DMS153 treated with DMSO at 0.1 percent for 48 hours (cell line): ENCODE results near the gene FBXO11.

Experiments
- DNase-seq: peaks from one replicate; lab custom pipeline; 2025; ENCODE audit not compliant: unreplicated experiment; lab: John Stamatoyannopoulos, UW

FBXO11 gene

GRCh38 chr2:47796090-47796697 lies 110.1 kb downstream of the FBXO11 start:
- DNase-seq = no peak

GRCh38 chr2:47785986-47786385 lies 120.3 kb downstream of the FBXO11 start:
- DNase-seq = no peak

DNA sequence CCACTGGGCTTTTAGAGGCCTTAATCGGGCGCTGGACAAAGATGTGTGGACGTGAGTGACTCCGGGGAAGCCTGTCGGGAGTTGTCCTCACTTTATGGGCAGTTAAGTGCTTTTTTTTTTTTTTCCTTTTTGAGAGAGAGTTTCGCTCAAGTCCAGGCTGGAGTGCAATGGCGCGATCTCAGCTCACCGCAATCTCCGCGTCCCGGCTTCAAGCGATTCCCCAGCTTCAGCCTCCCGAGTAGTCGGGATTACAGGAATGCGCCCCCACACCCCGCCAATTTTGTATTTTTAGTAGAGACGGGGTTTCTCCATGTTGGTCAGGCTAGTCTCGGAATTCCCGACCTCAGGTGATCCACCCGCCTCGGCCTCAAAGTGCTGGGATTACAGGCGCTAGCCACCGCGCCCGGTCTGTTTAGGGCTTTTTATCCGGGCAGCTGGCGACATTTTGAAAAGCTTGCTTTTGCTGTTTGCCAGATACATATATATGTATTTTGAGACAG lies 121.9 kb downstream of the FBXO11 start:
- DNase-seq = no peak

DNA sequence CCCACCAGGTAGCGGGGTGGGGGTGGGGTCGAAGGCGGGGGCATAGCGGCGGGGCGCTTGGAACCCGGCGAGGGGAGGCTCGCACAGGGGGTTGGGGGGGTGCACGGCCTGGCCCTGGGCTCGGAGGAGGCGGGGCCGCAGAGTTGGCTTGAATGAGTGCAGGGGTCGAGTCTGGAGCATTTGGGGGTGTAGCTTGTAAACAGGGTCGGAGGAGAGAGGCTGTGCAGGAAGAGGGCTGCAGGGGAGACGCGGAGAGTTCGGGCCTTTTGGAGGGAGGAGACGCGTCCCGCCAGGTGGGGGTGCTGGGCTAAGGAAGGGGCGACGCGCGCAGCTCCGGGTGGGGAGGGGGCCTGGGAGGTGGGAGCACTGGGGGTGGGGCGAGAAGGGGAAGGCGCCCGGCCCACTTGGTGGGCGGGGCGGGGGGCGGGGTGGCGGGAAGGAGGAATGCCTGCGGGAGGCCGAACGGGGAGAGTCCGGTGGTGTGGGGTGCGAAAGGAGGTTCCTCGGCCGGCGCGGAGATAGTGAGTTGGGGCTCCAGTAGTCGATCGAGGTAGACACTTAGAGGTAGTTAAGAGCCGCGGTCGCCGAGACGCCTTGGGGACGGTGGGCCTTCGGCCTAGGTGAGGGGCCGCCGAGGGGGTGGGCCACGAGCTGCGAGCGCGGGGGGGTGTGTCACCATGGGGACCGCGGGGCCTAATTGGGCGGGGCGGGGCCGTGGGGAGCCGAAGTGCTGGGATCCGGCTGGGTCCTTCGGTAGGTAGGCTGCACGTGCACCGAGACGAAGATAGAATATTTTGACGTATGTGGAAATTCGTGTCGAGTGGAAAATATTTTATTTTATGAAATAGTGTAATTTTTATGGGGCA lies 122.6 kb downstream of the FBXO11 start:
- DNase-seq = peak; percentile 40

DNA sequence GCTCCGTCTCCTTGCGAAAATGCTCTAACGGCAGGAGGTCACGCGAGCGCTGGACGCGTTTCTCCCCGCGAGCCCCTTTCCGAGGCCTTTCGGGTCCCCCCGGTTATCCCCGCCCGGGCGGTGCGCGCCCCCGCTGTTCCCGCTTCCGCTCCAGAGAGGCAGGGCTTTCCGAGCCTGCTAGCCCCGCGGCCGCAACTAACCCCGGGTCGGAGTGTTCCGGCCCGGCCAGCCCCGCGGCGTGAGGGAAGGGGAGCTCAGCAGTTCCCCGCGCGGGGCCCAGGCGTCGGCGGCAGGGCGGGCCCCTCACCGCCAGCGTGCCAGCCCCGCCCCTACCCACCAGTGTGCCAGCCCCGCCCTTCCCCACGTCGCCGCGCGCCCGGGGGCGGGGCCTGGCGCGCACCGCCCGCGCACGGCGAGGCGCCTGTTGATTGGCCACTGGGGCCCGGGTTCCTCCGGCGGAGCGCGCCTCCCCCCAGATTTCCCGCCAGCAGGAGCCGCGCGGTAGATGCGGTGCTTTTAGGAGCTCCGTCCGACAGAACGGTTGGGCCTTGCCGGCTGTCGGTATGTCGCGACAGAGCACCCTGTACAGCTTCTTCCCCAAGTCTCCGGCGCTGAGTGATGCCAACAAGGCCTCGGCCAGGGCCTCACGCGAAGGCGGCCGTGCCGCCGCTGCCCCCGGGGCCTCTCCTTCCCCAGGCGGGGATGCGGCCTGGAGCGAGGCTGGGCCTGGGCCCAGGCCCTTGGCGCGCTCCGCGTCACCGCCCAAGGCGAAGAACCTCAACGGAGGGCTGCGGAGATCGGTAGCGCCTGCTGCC lies 123.4 kb downstream of the FBXO11 start, which contains the start of gene MSH6:
Gene MSH6, plus strand, starts transcription at position 475 of the 815 bp plus-strand sequence. Its CDS starts 89 bp downstream, at position 564.
- DNase-seq = peak; percentile 66

GRCh38 chr2:47782381-47782670 lies 124.0 kb downstream of the FBXO11 start:
- peak; percentile 66 for DNase-seq

DNA sequence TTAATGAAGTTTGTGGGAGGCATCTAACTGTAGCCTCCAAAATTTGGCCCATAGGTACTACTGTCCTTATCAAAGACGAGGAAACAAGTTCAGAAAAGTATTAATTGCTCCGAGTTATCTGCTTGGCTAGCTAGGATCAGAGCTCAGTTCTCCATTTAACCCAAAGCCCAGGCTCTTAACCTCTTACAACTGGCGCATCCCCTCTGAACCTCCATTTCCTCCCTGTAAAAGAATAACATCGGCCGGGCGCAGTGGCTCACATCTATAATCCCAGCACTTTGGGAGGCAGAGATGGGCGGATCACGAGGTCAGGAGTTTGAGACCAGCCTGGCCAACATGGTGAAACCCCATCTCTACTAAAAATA lies 126.9 kb downstream of the FBXO11 start:
- no peak for DNase-seq

- DNase-seq = no peak
Observed at GRCh38 chr2:47778698-47779425, 127.4 kb downstream of the FBXO11 start.

GRCh38 chr2:47777277-47777937 lies 128.9 kb downstream of the FBXO11 start:
- DNase-seq = no peak

DNA sequence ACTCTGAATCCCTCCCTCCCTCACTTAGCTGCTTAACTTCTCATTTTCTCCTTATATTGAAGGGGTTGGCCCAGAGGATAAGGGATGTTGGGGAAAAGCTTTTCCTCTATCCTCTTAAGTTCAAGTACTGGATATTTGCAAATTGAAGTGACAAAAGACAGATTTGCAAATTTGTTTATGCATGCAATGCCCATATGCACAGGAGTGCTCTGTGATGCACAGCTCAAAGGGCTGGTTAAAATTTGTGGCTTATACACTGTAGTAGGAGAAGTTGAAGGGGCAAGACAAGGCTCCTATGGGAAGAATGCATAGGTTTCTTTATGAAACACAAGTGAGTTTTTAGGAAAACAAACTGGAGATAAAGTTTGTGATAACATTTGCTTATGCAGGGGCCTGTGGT lies 131.7 kb downstream of the FBXO11 start:
- DNase-seq = no peak

DNA sequence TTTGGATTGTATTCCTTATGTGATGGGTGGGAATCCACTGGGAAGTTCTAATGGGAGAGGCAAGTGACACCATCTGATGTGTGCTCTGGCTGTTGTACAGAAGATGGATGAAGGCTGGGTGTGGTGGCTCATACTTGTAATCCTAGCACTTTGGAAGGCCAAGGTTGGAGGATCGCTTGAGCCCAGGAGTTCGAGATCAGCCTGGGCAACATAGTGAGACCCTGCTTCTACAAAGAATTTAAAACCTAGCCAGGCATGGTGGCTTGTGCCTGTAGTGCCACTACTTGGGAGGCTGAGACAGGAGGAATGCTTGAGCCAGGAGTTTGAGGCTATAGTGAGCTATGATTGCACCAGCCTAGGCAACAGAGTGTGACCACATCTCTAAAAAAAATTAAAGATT lies 134.0 kb downstream of the FBXO11 start:
- no peak for DNase-seq

DNA sequence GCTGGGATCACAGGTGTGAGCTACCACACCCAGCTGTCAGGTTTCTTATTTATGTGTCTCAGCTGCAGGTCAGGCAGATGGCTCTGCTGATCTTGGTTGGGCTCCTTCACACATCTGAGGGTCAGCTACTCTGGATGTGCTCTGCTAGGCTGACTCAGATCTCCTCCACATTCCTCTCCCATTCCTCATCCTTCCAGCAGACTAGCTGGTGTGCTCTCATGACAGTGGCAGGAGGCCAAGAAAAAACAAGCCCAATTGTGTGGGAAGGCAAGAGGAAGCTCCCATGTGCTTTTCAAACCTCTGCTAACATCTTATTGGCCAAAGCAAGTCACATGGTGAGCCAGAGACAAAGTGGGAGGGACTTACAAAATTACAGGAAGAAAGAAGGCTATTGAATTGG lies 135.1 kb downstream of the FBXO11 start:
- DNase-seq = no peak

GRCh38 chr2:47769318-47769717 lies 137.0 kb downstream of the FBXO11 start:
- no peak for DNase-seq

DNA sequence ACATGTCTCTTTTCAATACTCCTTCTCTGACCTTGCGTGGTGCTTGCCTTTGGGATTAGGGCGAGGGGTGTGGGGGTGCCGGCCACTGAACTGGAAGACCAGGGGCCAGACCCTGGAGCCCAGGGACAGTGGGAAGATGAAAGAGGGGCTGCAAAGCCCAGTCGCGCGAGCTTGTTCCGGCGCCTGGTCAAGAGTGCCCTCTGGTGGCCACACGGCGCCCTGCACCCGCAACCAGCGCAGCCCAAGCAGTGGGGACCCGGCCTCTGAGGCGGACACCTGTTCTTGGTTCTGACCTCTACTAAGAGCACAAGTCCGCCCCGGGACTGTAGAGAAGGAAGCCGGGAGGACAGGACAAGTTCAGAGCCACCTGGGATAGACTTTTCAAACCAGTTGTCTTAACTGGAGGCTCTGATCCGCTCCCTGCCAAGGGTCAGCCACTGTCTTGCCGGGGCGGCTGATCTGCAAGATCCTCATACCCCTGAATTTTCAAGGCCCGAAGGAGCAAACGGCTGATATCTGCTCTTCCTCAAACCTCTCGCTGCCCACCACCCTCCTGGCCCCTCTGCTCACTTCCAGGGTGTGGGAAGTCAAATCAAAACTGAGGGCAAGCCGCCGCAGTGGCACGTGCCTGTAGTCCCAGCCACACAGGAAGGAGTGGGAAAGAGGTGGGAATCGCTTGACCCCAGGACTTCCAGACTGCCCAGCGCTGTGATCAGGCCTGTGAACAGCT lies 138.3 kb downstream of the FBXO11 start:
- peak; percentile 30 for DNase-seq

- DNase-seq = no peak
Observed at GRCh38 chr2:47767497-47767844, 138.8 kb downstream of the FBXO11 start.

GRCh38 chr2:47751856-47752414 lies 154.4 kb downstream of the FBXO11 start:
- DNase-seq = no peak

DNA sequence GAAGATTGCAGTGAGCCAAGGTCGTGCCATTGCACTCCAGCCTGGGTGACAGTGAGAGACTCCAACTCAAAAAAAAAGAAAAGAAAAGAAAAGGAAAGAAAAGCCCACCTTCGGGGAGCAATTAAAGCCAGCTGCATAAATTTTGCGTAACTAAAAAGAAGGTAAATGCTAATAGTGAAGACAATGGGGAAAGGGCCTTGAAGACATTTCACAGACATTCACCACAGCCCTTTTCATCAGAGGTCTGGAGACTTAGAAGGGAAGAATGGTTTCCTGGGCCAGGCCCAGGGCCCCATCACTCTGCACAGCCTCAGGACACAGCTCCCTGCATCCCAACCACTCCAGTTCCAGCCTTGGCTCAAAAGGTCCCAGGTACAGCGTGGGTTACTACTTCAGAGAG lies 158.4 kb downstream of the FBXO11 start:
- DNase-seq = no peak

DNA sequence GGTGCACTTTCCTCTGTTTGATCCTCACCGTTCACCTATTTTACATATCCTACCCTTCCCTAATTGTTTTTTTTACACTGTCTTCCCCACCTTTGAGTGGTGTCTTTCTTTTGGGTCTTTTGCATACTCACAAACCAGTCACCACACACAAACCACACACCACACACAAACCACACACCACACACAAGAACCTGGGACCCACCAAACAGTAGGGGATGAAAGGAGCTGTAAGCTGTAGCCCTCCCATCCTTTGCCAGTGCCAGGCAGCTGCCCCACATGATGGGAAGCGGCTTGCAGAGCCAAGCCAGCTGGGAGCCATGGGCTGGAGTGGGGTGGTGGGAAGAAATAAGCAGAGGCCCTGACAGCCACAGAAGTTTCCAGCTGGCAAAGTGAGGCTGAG lies 162.2 kb downstream of the FBXO11 start:
- no peak for DNase-seq

- DNase-seq = no peak
Observed at GRCh38 chr2:47741637-47742036, 164.7 kb downstream of the FBXO11 start.

DNA sequence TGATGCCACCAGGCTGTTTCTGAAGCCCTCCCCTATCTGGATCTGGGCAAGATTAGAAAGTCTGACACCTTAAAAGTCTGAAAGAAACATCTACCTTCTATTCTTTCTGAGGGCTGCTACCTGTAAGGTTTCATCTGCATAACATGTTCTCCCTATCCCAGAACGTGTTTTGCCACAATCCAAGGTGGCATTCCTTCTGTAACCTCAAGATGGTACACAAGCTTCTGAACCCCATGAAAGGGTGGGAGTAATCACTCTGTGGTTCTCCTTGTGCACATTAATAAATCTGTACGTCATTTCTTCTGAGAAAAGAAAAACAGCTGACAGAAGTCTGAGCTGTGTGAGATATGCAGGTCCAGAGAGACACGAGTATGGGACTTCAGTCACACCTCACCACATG lies 165.2 kb downstream of the FBXO11 start:
- DNase-seq = no peak
